HG02938 (cell line): ENCODE data around the gene YEATS2.

ENCODE experiments used
- ATAC-seq: cut with Tn5 transposase; IDR thresholded peaks from one replicate; pipeline ENCODE4 v1.9.1; 2021; ENCODE audit warnings: mild to moderate bottlenecking, moderate library complexity; ENCODE audit not compliant: unreplicated experiment

Gene YEATS2

DNA sequence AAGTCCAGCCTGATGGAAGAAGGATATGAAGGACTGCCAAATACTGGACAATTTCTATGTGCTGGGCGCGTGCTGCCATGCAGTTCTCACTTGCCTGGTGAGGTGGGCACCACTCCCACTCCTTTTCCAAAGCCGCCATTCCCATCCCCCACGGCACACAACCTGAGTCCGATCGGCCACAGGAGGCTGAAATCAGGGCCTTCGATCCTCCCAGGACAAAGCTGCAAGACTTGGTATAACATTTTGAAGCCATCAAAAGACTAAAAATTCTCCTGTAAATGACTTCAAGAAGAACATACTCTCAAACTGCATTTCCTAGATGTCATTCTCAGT is 130.9 kb downstream of the YEATS2 start:
- ATAC-seq = no peak

DNA sequence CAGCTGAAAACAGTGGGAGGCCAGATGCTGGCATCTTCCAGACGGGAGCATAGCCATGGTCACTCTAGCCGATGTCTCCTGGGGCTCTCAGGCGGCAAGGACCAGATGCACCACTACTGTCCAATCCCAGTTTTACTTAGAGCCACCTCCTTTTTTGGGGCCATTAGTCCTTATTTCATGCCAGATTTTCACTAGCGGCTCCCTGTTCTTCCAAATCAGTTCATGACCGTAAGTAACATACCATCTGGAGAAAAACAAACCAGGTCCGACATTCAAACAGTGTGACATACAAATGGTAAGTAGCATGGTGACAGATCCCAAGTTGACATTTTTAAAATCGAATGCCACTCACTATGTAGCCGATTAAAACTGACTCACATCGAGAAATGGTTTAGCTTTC is 131.9 kb downstream of the YEATS2 start:
- ATAC-seq = no peak

DNA sequence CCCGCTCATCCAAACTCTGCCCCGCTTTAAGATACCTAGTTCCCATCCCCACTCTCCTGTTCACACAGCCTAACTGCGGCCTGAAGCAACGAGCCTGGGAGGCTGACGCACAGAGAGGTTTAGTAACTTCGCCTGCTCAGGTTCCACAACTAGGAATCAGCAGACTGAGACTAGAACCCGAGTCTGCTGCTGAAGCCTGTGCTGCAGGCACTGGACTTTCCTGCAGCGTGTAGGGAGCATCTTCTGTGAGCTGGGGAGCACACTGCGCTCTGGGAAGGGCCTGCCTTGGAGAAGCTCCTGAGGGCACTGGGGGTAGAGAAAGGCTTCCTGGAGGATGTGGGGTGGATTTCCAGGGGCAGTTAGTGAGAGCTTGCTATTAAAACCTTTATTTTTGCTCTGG is 132.6 kb downstream of the YEATS2 start:
- no peak for ATAC-seq

DNA sequence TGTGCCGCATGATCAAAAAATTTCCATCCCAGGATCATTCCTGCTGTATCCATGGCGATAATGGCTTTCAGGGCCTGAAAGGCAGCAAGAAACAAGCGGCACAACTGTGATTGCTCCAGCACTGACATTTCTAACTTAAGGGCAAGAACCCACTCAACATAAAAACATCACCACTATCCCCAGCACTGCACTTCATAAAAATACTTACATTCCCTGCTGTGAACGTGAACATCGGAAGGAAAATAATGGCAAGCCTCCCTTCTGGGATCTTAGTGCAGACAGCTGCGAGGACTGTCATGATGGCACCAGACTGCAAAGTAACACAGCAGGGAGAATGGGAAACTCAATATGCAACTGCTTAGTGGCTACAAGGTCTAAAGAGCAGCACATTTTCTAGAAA is 135.9 kb downstream of the YEATS2 start:
- no peak for ATAC-seq

- ATAC-seq = no peak
Observed at GRCh38 chr3:183837390-183837789, 139.8 kb downstream of the YEATS2 start.

DNA sequence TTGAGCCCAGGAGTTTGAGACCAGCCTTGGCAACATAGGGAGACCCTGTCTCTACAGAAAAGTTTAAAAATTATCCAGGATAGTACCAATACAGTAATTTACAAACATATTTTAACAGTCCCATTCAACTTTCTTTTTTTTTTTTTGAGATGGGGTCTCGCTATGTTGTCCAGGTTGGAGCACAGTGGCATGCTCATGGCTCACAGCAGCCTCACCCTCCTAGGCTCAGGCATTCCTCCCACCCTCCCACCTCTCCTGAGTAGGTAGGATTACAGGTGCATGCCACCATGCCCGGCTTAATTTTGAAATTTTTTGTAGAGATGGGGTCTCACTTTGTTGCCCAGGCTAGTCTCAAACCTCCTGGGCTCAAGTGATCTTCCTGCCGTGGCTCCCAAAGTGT is 140.3 kb downstream of the YEATS2 start:
- no peak for ATAC-seq

GRCh38 chr3:183839751-183840150 is 142.2 kb downstream of the YEATS2 start:
- no peak for ATAC-seq

GRCh38 chr3:183844606-183845005 is 147.0 kb downstream of the YEATS2 start:
- no peak for ATAC-seq

GRCh38 chr3:183845090-183845489 is 147.5 kb downstream of the YEATS2 start:
- no peak for ATAC-seq

DNA sequence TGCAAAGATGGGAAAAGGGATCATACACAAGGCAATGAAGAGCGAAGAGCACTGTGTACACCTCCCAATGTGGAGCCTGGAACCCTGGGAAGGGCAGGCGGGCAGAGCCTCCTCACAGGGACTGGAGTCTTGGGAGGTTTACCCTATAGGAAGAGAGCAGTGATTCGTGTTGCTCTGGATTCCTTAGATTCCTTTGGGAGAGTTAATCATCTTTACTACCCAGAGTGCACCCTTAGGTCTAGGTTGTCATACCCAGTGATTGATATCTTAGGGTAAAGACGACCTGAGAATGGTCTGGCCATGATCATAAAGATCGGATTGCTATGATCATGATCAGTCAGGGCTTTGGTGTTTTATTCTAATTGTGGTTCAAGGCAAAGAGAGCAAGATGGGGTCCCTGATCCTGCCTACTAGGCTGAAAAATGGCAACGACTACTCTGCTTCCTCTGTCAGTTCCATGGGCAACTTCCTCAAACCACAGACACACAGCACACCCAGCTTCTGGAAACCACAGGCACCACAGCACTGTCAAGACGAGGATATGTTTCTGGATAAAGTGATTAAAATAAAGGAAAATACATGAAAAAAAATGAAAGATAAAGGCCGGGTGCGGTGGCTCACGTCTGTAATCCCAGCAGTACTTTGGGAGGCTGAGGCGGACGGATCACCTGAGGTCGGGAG is 148.2 kb downstream of the YEATS2 start:
- no peak for ATAC-seq

DNA sequence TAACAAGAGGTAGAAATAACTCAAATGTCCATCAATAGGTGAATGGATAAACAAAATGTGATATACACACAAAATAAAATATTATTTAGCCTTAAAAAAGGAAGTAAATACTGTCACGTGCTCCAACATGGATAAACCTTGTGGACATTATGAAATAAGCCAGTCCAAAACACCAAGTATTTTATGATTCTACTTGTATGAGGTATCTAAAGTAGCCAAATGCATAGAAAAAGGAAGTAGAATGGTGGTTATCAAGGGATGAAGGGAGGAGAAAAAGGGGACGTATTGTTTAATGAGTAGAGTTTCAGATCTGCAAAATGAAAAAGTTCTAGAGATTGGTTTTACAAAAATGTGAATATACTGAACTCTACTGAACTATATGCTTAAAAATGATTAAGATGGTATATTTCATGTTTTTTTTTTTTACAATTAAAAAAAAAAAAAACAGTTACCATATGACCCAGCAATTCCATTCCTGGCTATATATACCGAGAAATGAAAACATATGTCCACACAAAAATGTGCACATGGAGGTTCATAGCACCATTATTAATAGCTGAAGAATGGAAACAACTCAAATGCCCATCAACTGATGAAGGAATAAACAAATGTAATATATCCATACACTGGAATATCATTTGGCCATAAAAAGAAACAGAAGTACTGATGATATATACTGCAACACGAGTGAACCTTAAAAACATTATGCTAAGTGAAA is 156.9 kb downstream of the YEATS2 start:
- no peak for ATAC-seq

DNA sequence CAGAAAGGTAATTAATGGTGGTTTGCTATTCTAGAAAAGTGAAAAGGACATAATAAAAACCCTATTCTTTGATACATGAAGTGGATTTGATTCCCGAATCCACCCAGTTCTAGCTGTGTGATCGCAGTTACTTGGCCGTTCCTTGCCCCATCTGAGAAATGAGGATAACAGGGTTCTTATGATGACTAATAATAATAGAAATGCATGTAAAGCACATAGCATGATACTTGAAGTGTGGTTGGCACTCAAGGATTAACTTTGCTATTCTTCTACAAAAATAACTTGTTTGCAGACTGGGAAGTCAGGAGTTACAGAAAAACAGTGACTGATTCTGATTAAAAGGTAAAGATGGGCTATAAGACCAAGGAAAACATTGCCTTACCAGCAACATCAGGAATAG is 160.3 kb downstream of the YEATS2 start:
- no peak for ATAC-seq
